IMR-90 (cell line): ENCODE measurements around the gene ASB3. TPM values are rescaled to one million over a fixed set of nuclear protein-coding genes. Genes with fewer than 3 reads are reported as not detected.

ENCODE experiments used
- ATAC-seq: fragments of 200-7000 bp; cut with Tn5 transposase; 2 replicates; pipeline ENCODE4 v1.9.1; 2020; ENCODE audit warnings: low read depth, mild to moderate bottlenecking, moderate library complexity
- BruUV-seq: library from RNA; stranded (reverse); fragments of 400-500 nt; replicated peaks from 2 replicates; lab custom pipeline; 2021; lab: Mats Ljungman, UMichigan
- CTCF ChIA-PET: fragments of 300-600 bp; formaldehyde crosslinking; extraction: SDS; loops from one replicate; lab custom pipeline; 2021; ENCODE audit warnings: antibody characterized with exemption; lab: Yijun Ruan, JAX
- POLR2A ChIA-PET: fragments of 300-600 bp; sonication (Branson Sonifier 250); formaldehyde crosslinking; loops from one replicate; lab custom pipeline; 2022; ENCODE audit warnings: antibody characterized with exemption; ENCODE audit not compliant: unreplicated experiment; lab: Charles Lee
- DNase-seq: peaks from one replicate; pipeline ENCODE4 v3.0.0; 2013
- H2AFZ ChIP-seq: replicated peaks from 2 replicates; pipeline ENCODE3; 2013; ENCODE audit warnings: low read length, mild to moderate bottlenecking; ENCODE audit not compliant: poor library complexity
- H2AK5ac ChIP-seq: 2 replicates; pipeline ENCODE4 v1.6.1; 2013; ENCODE audit warnings: low read depth, low read length, inconsistent platforms
- H2AK9ac ChIP-seq: replicated peaks from 2 replicates; pipeline ENCODE3; 2013; ENCODE audit warnings: mild to moderate bottlenecking, low read depth, low read length, moderate library complexity; ENCODE audit not compliant: poor library complexity
- H2BK120ac ChIP-seq: 2 replicates; pipeline ENCODE4 v1.6.1; 2013; ENCODE audit warnings: low read depth, low read length, inconsistent platforms
- H2BK15ac ChIP-seq: 3 replicates; pipeline ENCODE4 v1.6.1; 2013; ENCODE audit warnings: low read depth, low read length, inconsistent platforms
- H2BK20ac ChIP-seq: 2 replicates; pipeline ENCODE4 v1.6.1; 2013; ENCODE audit warnings: low read depth, mild to moderate bottlenecking, inconsistent platforms, low read length, moderate library complexity
- H2BK5ac ChIP-seq: 2 replicates; pipeline ENCODE4 v1.6.1; 2013; ENCODE audit warnings: mild to moderate bottlenecking, low read depth, low read length, inconsistent platforms; ENCODE audit not compliant: poor library complexity, severe bottlenecking
- H3K14ac ChIP-seq: replicated peaks from 2 replicates; pipeline ENCODE4 v1.6.1; 2013; ENCODE audit warnings: low read depth, low read length, inconsistent platforms
- H3K18ac ChIP-seq: 2 replicates; pipeline ENCODE4 v1.6.1; 2013; ENCODE audit warnings: low read depth, low read length, control low read depth
- H3K23ac ChIP-seq: 2 replicates; pipeline ENCODE4 v1.6.1; 2013; ENCODE audit warnings: low read depth, low read length, inconsistent platforms
- H3K27ac ChIP-seq: 2 replicates; pipeline ENCODE4 v1.5.1; 2013; ENCODE audit warnings: mild to moderate bottlenecking, control low read depth, low read length; ENCODE audit not compliant: insufficient read depth
- H3K27me3 ChIP-seq: 2 replicates; pipeline ENCODE4 v1.6.1; 2013; ENCODE audit warnings: low read length; ENCODE audit not compliant: control insufficient read depth, insufficient read depth
- H3K36me3 ChIP-seq: 2 replicates; pipeline ENCODE4 v1.6.1; 2013; ENCODE audit warnings: low read length, mixed read lengths; ENCODE audit not compliant: control insufficient read depth, insufficient read depth
- H3K4ac ChIP-seq: 2 replicates; pipeline ENCODE4 v1.6.1; 2013; ENCODE audit warnings: low read depth, low read length, inconsistent platforms
- H3K4me1 ChIP-seq: 2 replicates; pipeline ENCODE4 v1.6.1; 2013; ENCODE audit warnings: low read length, mixed read lengths; ENCODE audit not compliant: control insufficient read depth, insufficient read depth
- H3K4me2 ChIP-seq: 2 replicates; pipeline ENCODE4 v1.6.1; 2013; ENCODE audit warnings: low read depth, mild to moderate bottlenecking, control low read depth, low read length, moderate library complexity
- H3K4me3 ChIP-seq: 2 replicates; pipeline ENCODE4 v1.5.1; 2013; ENCODE audit warnings: low read depth, mild to moderate bottlenecking, control low read depth, low read length, moderate library complexity; ENCODE audit not compliant: insufficient read depth
- H3K56ac ChIP-seq: 2 replicates; pipeline ENCODE4 v1.6.1; 2013; ENCODE audit warnings: low read length, inconsistent platforms; ENCODE audit not compliant: insufficient read depth; ENCODE audit errors: extremely low read depth
- H3K79me1 ChIP-seq, 2 experiments: 2 replicates each; pipeline ENCODE4 v1.6.1; 2013; ENCODE audit warnings: low read length in 2 of 2, inconsistent platforms in 1 of 2, low read depth in 1 of 2
- H3K9ac ChIP-seq: 2 replicates; pipeline ENCODE4 v1.6.1; 2013; ENCODE audit warnings: low read depth, low read length, control low read depth
- H3K9me1 ChIP-seq: 2 replicates; pipeline ENCODE4 v1.6.1; 2013; ENCODE audit warnings: low read length, inconsistent platforms; ENCODE audit not compliant: insufficient read depth
- H3K9me3 ChIP-seq: 2 replicates; pipeline ENCODE4 v1.6.1; 2013; ENCODE audit warnings: low read length; ENCODE audit not compliant: control insufficient read depth, insufficient read depth
- H4K20me1 ChIP-seq: 2 replicates; pipeline ENCODE4 v1.6.1; 2013; ENCODE audit warnings: low read length, inconsistent platforms; ENCODE audit not compliant: insufficient read depth
- H4K5ac ChIP-seq: 2 replicates; pipeline ENCODE4 v1.6.1; 2013; ENCODE audit warnings: mild to moderate bottlenecking, low read depth, low read length, control low read depth
- H4K8ac ChIP-seq, 2 experiments: 2 replicates each; pipeline ENCODE4 v1.6.1; 2013; ENCODE audit warnings: low read depth in 2 of 2, low read length in 2 of 2, control low read depth in 1 of 2, inconsistent platforms in 1 of 2
- H4K91ac ChIP-seq: 2 replicates; pipeline ENCODE4 v1.6.1; 2013; ENCODE audit warnings: low read depth, low read length, inconsistent platforms; ENCODE audit not compliant: insufficient read depth
- BHLHE40 ChIP-seq: fragments of 150-350 bp; IDR thresholded peaks from 2 replicates; pipeline ENCODE4 v1.6.1; 2016; ENCODE audit warnings: mild to moderate bottlenecking, low read depth, low read length
- CHD1 ChIP-seq: IDR thresholded peaks from 2 replicates; pipeline ENCODE4 v1.6.1; 2012; ENCODE audit warnings: low read depth, low read length, improper control_type of control experiment
- CTCF ChIP-seq: conservative IDR thresholded peaks from 2 replicates; pipeline ENCODE4 v1.5.1; 2012; ENCODE audit warnings: mild to moderate bottlenecking, low read depth, low read length, improper control_type of control experiment
- ELK1 ChIP-seq: fragments of 150-350 bp; IDR thresholded peaks from 2 replicates; pipeline ENCODE4 v1.6.1; 2016; ENCODE audit warnings: low read depth, mild to moderate bottlenecking, low read length, moderate library complexity, borderline replicate concordance
- FOS ChIP-seq: fragments of 150-350 bp; IDR thresholded peaks from 2 replicates; pipeline ENCODE4 v1.6.1; 2016; ENCODE audit warnings: low read depth, low read length
- MAFK ChIP-seq: IDR thresholded peaks from 2 replicates; pipeline ENCODE4 v1.6.1; 2012; ENCODE audit warnings: low read depth, low read length, improper control_type of control experiment
- MXI1 ChIP-seq: IDR thresholded peaks from 2 replicates; pipeline ENCODE4 v1.6.1; 2012; ENCODE audit warnings: low read depth, mild to moderate bottlenecking, low read length, moderate library complexity, borderline replicate concordance
- NFE2L2 ChIP-seq: fragments of 150-350 bp; IDR thresholded peaks from 2 replicates; pipeline ENCODE4 v1.6.1; 2016; ENCODE audit warnings: low read depth, mild to moderate bottlenecking, low read length
- RCOR1 ChIP-seq: IDR thresholded peaks from 2 replicates; pipeline ENCODE4 v1.6.1; 2012; ENCODE audit warnings: mild to moderate bottlenecking, low read length, improper control_type of control experiment; ENCODE audit not compliant: insufficient replicate concordance
- USF2 ChIP-seq: fragments of 150-350 bp; IDR thresholded peaks from 2 replicates; pipeline ENCODE4 v1.6.1; 2017; ENCODE audit warnings: mild to moderate bottlenecking, antibody characterized with exemption, low read length, low read depth
- dilution Hi-C: fragments of 300-500 bp; cut with HindIII; formaldehyde crosslinking; loops from one replicate; pipeline ENCODE4 v1.14.3; 2018; ENCODE audit warnings: low sequenced_read_pairs; ENCODE audit not compliant: unreplicated experiment
- in situ Hi-C: fragments of 300-500 bp; cut with MboI; formaldehyde crosslinking; loops from 3 replicates; pipeline ENCODE4 v1.14.3; 2019; ENCODE audit warnings: low sequenced_read_pairs, inconsistent platforms, mixed read lengths
- intact Hi-C: fragments of 100-400 bp; cut with micrococcal nuclease; formaldehyde crosslinking; loops from 2 replicates; pipeline ENCODE4 v1.10.0; 2022
- polyA plus RNA-seq, 3 experiments: library from polyadenylated mRNA; depleted of rRNA; stranded (reverse); fragments of >200 nt; gene quantifications; 2 replicates each; pipeline ENCODE4 v1.2.3, GENCODE V29; 2012; ENCODE audit warnings: low replicate concordance in 1 of 3
- total RNA-seq: library from RNA; depleted of rRNA; stranded (reverse); fragments of >200 nt; gene quantifications from 2 replicates; pipeline ENCODE4 v1.2.3, GENCODE V29; 2012

ASB3 gene
- total and polyA plus RNA-seq, 2 of the 4 experiments (the other 2 are of a cell fraction): 19.2 to 36.2 TPM

GRCh38 chr2:53784436-53784835, 2.3 kb downstream of the ASB3 start:
- Histone ChIP-seq H3K27me3 (no peaks in the 10 kb centered on the region), H2BK15ac (no peak overlapping the region), H3K4me3 (no peak overlapping the region), H2BK5ac (no peak overlapping the region), H3K23ac (0 out of 2 replicates have a peak overlapping the region, but pooled peaks have one; percentile 18), H4K5ac (no peak overlapping the region), H3K9me3 (no peaks in the 10 kb centered on the region), H3K27ac (no peak overlapping the region), H3K56ac (no peak overlapping the region), H3K14ac (no peak overlapping the region), H3K79me1 (peaks cover 42 to 67% of the 10 kb centered on the region in 2 experiments), H3K4ac (no peak overlapping the region), H2AFZ (no peak overlapping the region), H4K91ac (no peak overlapping the region), H4K8ac (no peak overlapping the region), H2AK5ac (no peak overlapping the region), H4K20me1 (peaks cover 16% of the 10 kb centered on the region; the same call in 1 of the 2 replicates), H3K36me3 (peaks cover 4% of the 10 kb centered on the region), H3K4me2 (peak overlapping the region; percentile 53), H3K4me1 (peaks cover 8% of the 10 kb centered on the region), H3K18ac (no peak overlapping the region), H3K9ac (no peak overlapping the region), H2BK120ac (no peak overlapping the region), H2BK20ac (no peak overlapping the region), H2AK9ac (no peak overlapping the region), H3K9me1 (peaks cover 6% of the 10 kb centered on the region)
- BruUV-seq: no TSS peak
- intact Hi-C loops: no loop called here
- no peak for TF ChIP-seq FOS
- TF ChIP-seq CTCF: no peak
- TF ChIP-seq USF2: no peak
- no peak for TF ChIP-seq CHD1
- TF ChIP-seq MXI1: no peak
- no peak for TF ChIP-seq RCOR1
- TF ChIP-seq MAFK: no peak
- no peak for TF ChIP-seq NFE2L2
- no peak for TF ChIP-seq ELK1
- TF ChIP-seq BHLHE40: no peak
- in situ Hi-C loops: no loop called here
- CTCF ChIA-PET: no interaction called here
- POLR2A ChIA-PET: no interaction called here
- ATAC-seq: no peak
- dilution Hi-C loops: no loop called here
- peak; percentile 40 for DNase-seq
